ENCODE data around the gene KCNK6. TPM values are rescaled to one million over a fixed set of nuclear protein-coding genes. Genes with fewer than 3 reads are reported as not detected.

The KCNK6 gene
- total RNA-seq, 1 experiment from 2014 or later, result 2.3 TPM

- peak; percentile 65 for DNase-seq (ENCODE audit: low read depth)
These were observed 20.6 kb upstream of the KCNK6 start for GRCh38 chr19:38298821-38299680.

GRCh38 chr19:38303517-38304351 lies 15.9 kb upstream of the KCNK6 start, which contains the start of gene C19orf33:
C19orf33 (plus strand) TSS chr19:38304251; CDS start chr19:38304262, 11 bp downstream.
- DNase-seq (ENCODE audit: low read depth), result no peak

- no peak for DNase-seq (ENCODE audit: low read depth)
These were observed 15.2 kb upstream of the KCNK6 start for GRCh38 chr19:38304352-38304865.

GRCh38 chr19:38304866-38305429 lies 14.7 kb upstream of the KCNK6 start:
- no peak for DNase-seq (ENCODE audit: low read depth)

- no peak for DNase-seq (ENCODE audit: low read depth)
These were observed 13.4 kb upstream of the KCNK6 start for GRCh38 chr19:38306236-38306635.

GRCh38 chr19:38307076-38307475 lies 12.6 kb upstream of the KCNK6 start:
- no peak for DNase-seq (ENCODE audit: low read depth)

- DNase-seq (ENCODE audit: low read depth), result no peak
These were observed 12.0 kb upstream of the KCNK6 start for GRCh38 chr19:38307597-38307996.

GRCh38 chr19:38308006-38308766 lies 11.5 kb upstream of the KCNK6 start:
- no peak for DNase-seq (ENCODE audit: low read depth)

- no peak for DNase-seq (ENCODE audit: low read depth)
These were observed 10.6 kb upstream of the KCNK6 start for GRCh38 chr19:38308926-38309614.

GRCh38 chr19:38309615-38310278 lies 9.9 kb upstream of the KCNK6 start:
- DNase-seq (ENCODE audit: low read depth), result no peak

- DNase-seq (ENCODE audit: low read depth), result no peak
These were observed 9.4 kb upstream of the KCNK6 start for GRCh38 chr19:38310279-38310670.

- no peak for DNase-seq (ENCODE audit: low read depth)
These were observed 8.7 kb upstream of the KCNK6 start for GRCh38 chr19:38310986-38311385.

- DNase-seq (ENCODE audit: low read depth), result peak; percentile 97
These were observed 3.8 kb upstream of the KCNK6 start, which contains the start of gene YIF1B for GRCh38 chr19:38315657-38316476. YIF1B (minus strand) TSS chr19:38315947; CDS start chr19:38315917, 30 bp downstream.

- DNase-seq (ENCODE audit: low read depth), result no peak
These were observed 3.1 kb upstream of the KCNK6 start for GRCh38 chr19:38316477-38317067.

- DNase-seq (ENCODE audit: low read depth), result no peak
These were observed 2.5 kb upstream of the KCNK6 start for GRCh38 chr19:38317104-38317612.

- no peak for DNase-seq (ENCODE audit: low read depth)
These were observed 985 bp upstream of the KCNK6 start for GRCh38 chr19:38318660-38319059.

- DNase-seq (ENCODE audit: low read depth), result no peak
These were observed 1.3 kb downstream of the KCNK6 start for GRCh38 chr19:38320969-38321339.

- DNase-seq (ENCODE audit: low read depth), result no peak
These were observed 2.1 kb downstream of the KCNK6 start for GRCh38 chr19:38321646-38322196.

All from M059J (cell line).